Retinal pigment epithelial cell (primary cell): ENCODE data around the gene CETN3.

Source experiments
- DNase-seq: peaks from one replicate; pipeline ENCODE4 v3.0.0-alpha.2; 2010; ENCODE audit warnings: low read depth
- H3K4me3 ChIP-seq: 2 replicates; pipeline ENCODE4 v1.5.1; 2011; ENCODE audit warnings: mild to moderate bottlenecking, low read length, control low read depth, moderate library complexity
- TF ChIP-seq, protein P1 (sequence below): conservative IDR thresholded peaks from 2 replicates; pipeline ENCODE4 v1.5.1; 2011; ENCODE audit warnings: low read depth, low read length, control low read depth, inconsistent platforms

CETN3 gene

DNA sequence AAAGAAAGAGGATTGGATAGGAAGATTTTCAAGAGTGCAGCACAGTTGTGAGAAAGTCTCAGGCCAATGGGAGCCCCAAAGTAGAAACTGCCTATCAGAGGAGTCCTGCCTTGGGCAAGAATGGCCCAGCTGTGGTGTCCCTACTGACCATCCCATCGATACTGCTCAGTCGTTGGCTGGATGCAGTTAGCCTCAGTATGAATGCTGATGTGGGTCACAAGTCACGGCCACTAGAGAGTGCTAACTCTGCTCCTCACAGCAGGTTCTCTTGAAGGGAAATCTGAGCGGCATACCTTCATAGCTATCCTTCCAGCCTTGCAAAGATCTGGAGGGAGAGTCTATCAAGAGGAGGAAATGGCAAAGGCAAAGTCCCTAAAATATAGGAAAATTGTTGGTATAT lies 11.6 kb upstream of the CETN3 start:
- DNase-seq, result no peak
- no peak overlapping the region for H3K4me3 ChIP-seq
- TF ChIP-seq, protein P1, sequence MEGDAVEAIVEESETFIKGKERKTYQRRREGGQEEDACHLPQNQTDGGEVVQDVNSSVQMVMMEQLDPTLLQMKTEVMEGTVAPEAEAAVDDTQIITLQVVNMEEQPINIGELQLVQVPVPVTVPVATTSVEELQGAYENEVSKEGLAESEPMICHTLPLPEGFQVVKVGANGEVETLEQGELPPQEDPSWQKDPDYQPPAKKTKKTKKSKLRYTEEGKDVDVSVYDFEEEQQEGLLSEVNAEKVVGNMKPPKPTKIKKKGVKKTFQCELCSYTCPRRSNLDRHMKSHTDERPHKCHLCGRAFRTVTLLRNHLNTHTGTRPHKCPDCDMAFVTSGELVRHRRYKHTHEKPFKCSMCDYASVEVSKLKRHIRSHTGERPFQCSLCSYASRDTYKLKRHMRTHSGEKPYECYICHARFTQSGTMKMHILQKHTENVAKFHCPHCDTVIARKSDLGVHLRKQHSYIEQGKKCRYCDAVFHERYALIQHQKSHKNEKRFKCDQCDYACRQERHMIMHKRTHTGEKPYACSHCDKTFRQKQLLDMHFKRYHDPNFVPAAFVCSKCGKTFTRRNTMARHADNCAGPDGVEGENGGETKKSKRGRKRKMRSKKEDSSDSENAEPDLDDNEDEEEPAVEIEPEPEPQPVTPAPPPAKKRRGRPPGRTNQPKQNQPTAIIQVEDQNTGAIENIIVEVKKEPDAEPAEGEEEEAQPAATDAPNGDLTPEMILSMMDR, result peak; percentile 41

DNA sequence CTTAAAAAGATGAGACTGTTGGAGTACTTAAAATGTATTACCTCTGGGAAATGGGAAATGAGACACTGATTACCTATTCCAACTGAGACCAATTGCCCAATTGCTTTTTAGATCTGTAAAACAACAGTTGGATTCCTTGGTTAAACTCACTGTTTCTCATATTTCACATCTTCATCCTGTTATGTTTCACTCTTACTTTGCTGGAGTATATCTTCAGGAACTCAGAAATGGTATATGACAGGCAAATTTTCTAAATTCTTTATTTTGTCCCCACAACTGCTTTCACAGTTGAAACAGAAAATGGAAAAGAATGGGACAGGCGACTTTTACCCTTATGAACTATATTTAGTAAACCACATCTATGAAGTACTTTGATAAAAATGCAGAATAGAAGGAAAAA lies 8.7 kb upstream of the CETN3 start:
- TF ChIP-seq, protein P1, result no peak
- H3K4me3 ChIP-seq, result no peak overlapping the region
- DNase-seq, result no peak

DNA sequence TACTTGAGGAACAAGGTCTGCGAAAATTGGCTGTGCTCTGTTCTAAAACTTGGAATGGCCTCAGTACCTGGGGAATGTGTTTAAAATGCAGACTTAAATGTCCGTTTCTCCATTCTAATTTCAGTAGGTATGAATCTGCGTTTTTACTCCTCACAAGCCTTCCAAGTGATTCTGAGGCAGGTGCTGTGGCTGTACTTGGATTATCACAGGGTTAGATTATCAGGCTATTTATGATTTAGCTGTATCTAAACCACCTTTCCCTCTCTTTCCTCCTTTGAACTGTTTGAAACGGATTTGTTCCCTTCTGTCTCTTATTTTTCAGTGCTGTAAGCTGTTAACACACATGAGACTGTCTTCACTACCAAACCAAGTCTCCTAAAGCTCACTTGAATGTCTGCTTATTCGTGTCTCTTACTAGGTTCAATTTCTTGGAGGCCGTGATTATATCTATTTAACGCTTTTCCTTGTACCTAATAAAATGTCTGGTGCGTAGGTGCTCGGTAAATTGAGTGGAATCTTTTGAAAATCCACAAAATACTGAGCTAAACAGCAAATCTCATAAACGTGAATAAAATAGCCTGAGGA lies 714 bp upstream of the CETN3 start:
- DNase-seq, result no peak
- TF ChIP-seq, protein P1, result no peak
- peak overlapping the region; percentile 71 for H3K4me3 ChIP-seq

GRCh38 chr5:90408571-90409317 lies 812 bp downstream of the CETN3 start:
- TF ChIP-seq, protein P1, result no peak
- H3K4me3 ChIP-seq, result peak overlapping the region; percentile 89
- no peak for DNase-seq

- H3K4me3 ChIP-seq, result no peak overlapping the region
- no peak for DNase-seq
- TF ChIP-seq, protein P1, result no peak
Measured at GRCh38 chr5:90406466-90406865, 3.1 kb downstream of the CETN3 start.

DNA sequence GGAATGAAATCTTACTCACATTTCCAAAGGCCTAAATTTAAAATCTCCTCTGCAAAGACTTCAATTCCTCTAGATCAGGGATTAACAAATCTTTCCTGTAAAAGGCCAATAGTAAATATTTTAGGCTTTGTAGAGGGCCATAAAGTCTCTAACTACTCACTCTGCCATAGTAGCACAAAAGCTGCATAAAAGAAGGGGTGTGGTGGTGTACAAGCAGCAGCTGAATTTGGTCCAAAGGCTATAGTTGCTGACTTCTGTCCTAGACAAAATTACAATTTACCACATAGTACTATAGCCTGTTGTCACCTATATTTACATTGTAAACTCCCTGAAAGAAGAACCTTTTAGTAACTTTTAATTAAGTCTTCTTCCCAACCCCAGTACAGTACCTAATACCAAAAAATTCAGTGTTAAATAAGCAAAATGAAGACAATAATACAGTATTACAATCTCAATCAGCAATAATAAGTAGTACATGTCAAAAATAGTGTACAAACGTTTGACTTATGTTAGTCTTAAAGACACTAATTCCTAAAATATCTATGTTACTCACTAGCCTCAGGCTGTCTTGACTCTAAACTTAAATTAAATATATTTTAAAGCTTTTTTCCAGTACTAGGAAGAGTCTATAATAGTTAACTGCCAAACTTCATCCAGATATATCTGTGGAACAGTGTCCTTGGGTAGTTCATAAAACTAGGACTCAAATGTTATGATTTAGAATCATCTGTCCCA lies 6.9 kb downstream of the CETN3 start:
- H3K4me3 ChIP-seq, result no peak overlapping the region
- DNase-seq, result no peak
- TF ChIP-seq, protein P1, result no peak
